KOPT-K1 (cell line): Measurements from ENCODE around the gene ZBTB16.

Experiments
- H3K27ac ChIP-seq: fragments of 200-600 bp; sonication (generic); 2 replicates; pipeline ENCODE4 v1.5.1; 2016; ENCODE audit warnings: antibody characterized with exemption, mild to moderate bottlenecking, low read depth, low read length; ENCODE audit not compliant: poor library complexity, severe bottlenecking
- H3K36me3 ChIP-seq: fragments of 200-600 bp; sonication (generic); 2 replicates; pipeline ENCODE4 v1.5.1; 2017; ENCODE audit warnings: antibody characterized with exemption, mild to moderate bottlenecking, low read length, moderate library complexity; ENCODE audit not compliant: insufficient read depth
- H3K9me3 ChIP-seq: fragments of 200-600 bp; sonication (generic); 2 replicates; pipeline ENCODE4 v1.5.1; 2017; ENCODE audit warnings: antibody characterized with exemption, low read length, mild to moderate bottlenecking; ENCODE audit not compliant: insufficient read depth, poor library complexity, severe bottlenecking

The ZBTB16 gene

DNA sequence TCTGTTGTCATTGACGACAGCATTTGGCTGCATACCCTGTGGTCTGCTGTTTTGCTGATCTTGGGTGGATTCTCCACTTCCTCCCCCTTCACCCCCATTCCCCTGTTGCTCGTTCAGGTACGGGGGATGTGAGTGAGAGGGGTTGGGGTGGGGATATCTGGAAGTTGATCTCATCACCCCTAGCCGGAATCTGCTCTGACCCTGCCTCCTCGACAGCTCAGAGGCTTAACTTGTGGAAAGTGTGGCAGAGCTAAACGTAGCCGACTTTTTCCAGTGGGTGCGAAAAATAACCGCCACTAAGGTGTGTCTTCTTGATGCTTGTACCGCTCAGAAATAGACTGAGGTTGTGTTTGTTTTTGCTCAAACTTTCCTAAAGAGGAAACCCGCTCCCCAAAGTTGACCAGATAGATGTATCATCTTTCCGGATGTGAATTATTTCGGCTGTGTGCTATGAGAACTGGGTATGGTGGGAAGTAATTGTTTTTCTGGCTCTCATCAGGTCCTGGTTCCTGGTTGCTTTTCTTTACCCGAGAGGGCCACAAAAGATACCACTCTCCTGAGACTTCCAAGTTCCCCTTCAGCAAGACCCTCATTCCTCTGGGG lies 6.6 kb downstream of the ZBTB16 start:
- no peaks in the 10 kb centered on the region for H3K36me3 ChIP-seq
- peaks cover 3% of the 10 kb centered on the region for H3K9me3 ChIP-seq
- H3K27ac ChIP-seq = no peak overlapping the region

DNA sequence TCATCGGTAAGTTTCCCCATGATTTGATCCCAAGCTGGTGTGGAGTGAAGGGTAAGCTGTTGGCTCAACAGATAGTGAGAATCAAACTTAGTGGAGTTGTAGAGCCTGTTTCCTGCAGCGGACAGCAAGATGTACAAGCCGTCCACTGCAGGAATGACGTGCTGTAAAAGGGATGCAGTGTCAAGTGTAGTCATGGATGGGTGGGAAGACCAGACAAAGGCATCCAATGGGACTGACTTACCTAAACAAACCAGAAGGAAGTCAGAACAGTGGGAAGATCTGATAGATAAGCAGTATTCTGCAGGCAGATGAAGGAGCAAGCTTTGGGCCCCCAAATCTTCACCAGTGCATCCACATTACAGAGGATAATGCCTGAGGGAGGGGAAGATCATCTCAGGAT lies 8.8 kb downstream of the ZBTB16 start:
- Histone ChIP-seq H3K36me3 (no peaks in the 10 kb centered on the region), H3K9me3 (no peaks in the 10 kb centered on the region), H3K27ac (no peak overlapping the region)

DNA sequence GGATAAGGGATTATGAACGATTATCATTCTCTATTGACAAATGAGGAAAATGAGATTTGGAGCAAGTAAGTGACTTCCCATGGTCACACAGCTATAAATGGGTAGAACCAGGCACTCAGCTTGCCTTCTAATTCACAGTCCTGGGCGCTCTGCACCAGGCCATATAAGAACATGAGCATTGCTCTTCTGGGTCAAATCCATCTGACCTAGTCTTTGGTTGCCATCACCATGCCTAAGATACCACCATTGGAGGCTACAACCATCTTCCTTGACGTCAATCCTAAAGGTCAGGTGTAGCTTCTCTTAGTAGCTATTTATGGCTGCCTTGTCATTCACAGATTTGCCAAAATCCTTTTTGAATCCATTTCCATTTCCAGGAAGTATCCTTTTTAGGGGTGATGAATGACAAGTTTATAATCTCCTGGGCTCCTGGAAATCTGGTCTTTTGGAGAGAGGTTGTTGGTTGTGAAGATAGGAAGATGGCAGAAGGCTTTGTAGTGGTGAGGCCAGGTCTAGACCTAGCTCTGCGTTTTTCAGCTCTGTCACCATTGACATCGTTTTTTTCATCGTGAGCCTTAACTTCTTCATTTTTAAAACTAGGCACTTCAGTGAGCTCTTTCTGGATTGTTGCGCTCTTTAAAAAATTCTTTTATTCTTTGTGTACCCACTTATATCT lies 11.1 kb downstream of the ZBTB16 start:
- H3K27ac ChIP-seq = no peak overlapping the region
- H3K9me3 ChIP-seq = no peaks in the 10 kb centered on the region
- H3K36me3 ChIP-seq = no peaks in the 10 kb centered on the region

DNA sequence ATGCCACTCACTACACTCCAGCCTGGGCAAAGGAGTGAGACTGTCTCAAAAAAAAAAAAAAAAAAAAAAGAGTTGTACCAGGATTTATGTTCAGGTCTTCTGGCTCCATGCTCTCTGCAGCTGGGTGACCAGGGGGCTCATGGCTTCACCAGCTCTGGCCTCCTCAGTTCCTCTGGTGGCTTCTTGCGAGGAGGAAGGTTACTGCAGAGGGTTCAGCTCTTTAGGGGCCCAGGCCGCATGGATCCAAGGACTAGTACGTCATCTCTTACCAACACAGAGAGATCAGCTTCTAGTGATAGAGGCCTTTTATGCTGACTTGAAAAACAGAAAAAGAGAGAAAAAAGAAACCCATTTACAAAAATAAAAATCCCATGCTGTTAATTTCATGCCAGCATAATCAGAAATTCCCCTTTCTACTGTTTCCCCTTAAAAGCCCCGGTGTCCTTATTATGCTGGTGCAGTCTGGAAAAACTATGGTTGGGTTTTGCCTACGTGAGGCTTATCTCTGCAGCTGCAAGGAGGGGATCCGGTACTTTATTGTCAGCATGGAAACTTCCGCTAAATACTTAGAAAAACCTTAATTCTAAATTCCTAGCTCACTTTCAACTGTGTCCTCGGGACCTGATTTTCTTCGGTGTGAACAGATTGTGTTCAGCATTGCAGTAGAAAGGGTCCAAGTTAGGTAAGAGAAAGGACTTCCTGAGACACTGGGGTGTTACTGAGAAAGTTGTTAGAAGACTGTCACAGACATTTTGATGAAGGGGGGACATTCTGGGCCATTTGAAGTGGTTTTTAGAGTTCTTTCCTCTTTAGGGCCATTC lies 13.7 kb downstream of the ZBTB16 start:
- H3K9me3 ChIP-seq = no peaks in the 10 kb centered on the region
- H3K36me3 ChIP-seq = no peaks in the 10 kb centered on the region
- H3K27ac ChIP-seq = no peak overlapping the region

DNA sequence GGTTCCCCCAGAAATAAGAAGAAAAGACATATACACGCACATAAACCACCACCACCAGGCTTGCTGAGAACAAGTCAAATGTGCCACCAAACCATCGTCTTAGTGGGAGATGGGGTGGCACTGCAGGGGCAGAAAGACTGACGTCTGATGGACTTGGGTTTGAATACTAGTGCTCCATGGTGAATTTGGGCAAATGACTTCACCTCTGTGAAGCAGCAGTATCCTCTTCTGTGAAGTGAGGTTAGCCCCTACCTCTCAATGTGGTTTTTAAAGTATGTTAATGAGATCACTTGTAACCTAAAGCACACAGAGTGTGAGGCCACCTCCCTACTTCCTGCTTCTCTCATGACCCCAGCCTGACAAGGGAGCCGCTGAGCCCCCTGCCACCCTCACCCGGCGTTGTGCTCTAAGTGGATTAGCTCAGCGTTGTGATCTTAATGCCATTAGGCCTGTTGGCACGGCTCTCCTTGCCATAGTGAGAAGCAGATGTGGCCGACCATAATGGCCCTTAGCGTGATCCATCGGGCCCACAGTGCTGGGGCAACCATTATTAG lies 14.4 kb downstream of the ZBTB16 start:
- no peak overlapping the region for H3K27ac ChIP-seq
- H3K9me3 ChIP-seq = no peaks in the 10 kb centered on the region
- no peaks in the 10 kb centered on the region for H3K36me3 ChIP-seq

DNA sequence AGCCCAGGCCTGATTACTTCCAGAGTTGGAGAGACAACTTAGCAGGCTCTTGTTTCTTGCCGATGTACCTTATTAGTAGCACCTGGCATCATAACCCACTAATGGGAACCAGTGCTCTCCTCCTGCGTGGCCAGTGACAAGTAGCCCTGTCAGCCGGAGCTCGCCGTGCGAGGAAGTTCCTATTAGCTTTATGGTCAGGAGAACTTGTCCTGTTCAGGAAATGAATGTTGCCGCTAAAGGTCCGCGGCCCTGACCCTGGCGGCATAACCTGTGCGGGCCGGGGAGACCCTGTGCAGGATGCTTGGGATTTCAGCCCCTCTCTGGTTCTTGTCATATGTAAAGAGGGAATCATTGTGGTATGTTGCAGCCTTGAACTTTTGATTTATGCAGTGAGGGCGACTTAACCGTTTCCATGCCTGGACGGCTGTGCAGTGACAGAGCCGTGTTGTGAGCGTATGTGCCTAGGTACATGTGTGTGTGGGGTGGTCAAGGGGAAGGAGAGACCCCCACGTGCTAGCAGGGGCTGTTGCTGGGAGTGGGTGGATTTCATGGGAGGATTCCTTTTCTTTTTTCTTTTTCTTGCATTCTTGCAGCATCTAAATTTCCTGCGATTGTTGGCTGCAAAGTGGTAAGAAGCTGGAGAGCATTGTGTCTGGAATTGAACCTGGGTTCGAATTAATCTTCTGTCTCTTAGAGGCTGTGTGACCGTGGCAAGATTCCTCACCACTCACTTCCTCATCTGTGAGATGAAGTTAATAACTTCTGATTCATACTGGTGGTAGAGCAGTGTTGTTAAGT lies 15.2 kb downstream of the ZBTB16 start:
- Histone ChIP-seq H3K36me3 (no peaks in the 10 kb centered on the region), H3K27ac (no peak overlapping the region), H3K9me3 (no peaks in the 10 kb centered on the region)

DNA sequence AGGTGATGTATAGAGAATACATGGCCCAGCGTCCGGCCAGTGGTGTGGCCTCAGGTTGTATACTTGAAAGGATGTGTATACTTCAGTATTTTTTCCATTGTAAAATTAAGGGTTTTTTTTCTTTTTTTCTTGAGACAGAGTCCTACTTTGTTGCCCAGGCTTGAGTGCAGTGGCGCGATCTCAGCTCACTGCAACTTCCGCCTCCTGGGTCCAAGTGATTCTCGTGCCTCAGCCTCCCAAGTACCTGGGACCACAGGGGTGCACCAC lies 15.8 kb downstream of the ZBTB16 start:
- Histone ChIP-seq H3K36me3 (no peaks in the 10 kb centered on the region), H3K9me3 (no peaks in the 10 kb centered on the region), H3K27ac (no peak overlapping the region)

DNA sequence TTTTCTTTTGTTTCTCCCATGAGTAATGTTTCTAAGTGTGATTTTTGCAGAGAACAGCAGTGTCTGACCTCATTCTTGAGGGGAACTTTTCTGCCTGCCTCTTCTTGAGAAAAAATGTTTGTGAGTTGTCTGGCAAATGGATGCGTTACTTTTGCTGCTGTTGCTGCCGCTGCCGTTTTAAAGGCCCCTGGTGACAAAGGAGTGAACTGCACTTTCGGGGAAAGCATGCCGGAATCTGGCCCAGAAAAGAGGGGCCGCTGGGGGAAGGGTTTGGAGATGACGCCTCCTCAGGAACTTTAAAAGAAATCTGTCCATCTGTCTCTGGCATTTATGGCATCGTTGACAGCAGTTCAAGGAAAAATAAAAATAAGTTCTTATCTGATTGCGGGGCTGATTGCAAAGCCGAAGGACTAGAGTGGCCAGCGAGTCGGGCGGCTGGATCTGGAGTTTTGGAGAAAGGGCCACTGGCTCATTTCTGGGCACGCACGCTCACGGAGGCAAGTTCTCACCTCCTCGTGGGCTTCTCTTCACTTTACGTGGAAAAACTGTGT lies 16.5 kb downstream of the ZBTB16 start:
- H3K27ac ChIP-seq = no peak overlapping the region
- H3K9me3 ChIP-seq = no peaks in the 10 kb centered on the region
- H3K36me3 ChIP-seq = no peaks in the 10 kb centered on the region

DNA sequence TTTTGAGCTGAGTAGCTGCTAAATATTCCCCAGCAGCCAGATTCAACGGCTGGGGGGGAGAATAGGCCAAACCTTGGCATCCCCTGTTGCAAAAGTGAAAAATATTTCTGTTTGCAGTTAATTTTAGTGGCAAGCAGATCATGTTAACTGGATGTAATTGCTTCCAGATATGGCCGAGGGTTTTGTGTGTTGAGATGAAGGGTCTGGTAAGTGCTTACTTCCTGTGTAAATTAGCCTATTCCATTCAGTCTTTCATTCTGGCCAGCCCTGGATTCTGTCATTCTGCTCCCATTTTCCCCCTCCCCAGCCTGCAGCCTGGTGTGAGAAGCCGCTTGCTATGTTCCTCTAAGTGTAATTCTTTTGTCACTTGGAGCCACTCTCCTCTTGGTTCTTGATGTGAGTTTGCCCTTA lies 17.4 kb downstream of the ZBTB16 start:
- Histone ChIP-seq H3K36me3 (no peaks in the 10 kb centered on the region), H3K9me3 (no peaks in the 10 kb centered on the region), H3K27ac (no peak overlapping the region)

DNA sequence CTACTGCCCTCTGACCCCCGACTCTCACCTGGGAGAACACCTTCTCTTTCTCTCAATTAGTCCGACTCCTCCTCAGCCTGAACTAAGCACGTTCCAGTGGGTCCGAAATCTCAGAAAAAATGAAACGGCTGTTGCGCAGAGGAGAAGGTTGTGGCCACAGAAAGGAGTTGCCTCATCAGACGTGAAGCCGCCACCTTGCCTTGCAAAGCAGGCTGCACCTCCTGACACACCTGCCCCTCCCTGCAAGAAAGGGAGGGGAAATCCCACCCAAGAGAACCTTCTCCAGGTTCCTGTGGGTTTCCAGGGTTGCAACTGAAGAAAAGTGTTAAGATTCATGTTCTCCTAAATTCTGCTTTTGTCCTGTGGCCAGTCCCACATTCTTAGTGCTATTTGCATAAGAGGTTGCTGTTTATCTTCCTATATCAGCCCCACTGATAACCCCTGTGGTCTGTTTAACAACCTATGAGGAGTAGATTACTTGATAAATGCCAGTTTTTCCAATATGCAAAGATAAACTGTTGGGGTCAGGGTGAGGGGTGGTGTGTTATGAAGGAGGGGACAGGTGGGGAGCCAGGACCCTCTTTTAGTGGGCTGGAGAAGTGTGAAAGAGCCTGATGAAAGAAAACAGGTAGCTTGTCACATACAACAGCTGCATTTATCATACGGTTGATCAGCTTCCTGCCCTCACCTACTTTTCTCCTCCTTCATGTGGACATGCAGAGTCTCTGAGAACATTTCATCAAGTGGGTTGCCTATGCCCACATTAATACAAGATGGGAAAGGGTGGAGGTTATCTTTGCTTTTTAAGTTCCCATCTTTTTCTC lies 18.2 kb downstream of the ZBTB16 start:
- H3K9me3 ChIP-seq = no peaks in the 10 kb centered on the region
- no peak overlapping the region for H3K27ac ChIP-seq
- H3K36me3 ChIP-seq = no peaks in the 10 kb centered on the region

DNA sequence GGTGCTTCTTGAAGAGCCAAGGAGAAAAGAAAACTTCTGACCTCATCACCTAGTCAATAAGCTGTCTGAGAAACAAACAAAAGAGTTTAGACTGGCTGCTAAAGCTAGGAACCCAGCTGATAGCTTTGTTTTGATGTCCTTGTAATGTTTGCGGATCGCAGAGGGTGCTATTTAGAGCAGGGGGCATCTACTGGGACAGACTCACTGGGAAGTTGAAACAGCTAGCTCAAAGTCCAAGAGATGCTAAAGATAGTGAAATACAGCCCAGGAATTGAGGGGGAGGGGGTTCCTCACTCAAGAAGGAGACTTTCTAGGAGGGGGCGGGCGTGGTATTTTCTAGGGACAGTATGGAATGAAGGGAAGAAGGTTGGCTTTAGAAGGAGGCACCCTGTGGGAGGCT lies 18.9 kb downstream of the ZBTB16 start:
- Histone ChIP-seq H3K36me3 (no peaks in the 10 kb centered on the region), H3K27ac (no peak overlapping the region), H3K9me3 (no peaks in the 10 kb centered on the region)

DNA sequence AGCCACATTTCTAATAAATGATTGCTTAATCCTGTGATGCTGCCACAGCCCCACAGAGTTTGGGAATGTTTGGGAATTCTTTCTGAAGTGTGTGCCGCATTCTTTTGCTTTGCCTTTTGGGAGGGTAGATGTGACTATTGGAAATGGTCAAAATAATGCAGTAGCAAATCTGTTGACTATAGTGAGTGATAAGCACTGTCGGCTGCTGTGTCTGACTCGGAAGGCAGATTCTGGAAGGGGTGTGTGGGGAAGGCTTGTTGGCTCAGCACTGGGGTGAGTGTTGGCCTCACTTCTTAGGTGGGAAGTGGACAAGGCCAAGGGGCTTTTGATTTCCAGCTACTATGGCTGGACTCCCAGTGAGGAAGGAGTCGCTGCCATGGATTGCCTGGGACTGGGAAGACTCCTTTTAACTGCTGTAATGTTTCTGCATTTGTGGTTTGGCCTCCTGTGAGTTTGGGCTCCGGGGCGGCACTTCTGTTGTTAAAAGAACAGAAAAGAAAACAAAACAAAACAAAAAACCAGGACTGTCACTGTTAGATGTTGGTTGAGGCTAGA lies 20.1 kb downstream of the ZBTB16 start:
- Histone ChIP-seq H3K27ac (no peak overlapping the region), H3K36me3 (no peaks in the 10 kb centered on the region), H3K9me3 (no peaks in the 10 kb centered on the region)

DNA sequence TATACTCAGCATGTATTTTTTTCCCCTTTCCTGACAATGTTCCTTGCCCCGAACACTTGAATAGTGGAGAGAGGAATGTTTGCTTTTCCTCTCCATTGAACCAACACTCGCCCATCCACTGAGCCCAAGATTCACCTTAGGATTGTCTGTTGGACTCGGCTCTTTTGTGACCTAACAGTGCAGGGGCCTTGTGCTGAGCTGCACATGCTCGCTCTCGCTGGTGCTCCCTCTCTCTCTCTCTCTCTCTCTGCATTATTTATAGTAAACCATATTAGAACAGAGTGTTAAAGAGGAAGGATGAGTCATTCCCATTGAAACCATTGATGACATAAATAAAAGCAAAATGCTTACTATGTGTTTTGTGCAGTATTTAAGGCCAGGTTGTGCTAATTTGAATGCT lies 20.7 kb downstream of the ZBTB16 start:
- no peaks in the 10 kb centered on the region for H3K9me3 ChIP-seq
- H3K27ac ChIP-seq = no peak overlapping the region
- no peaks in the 10 kb centered on the region for H3K36me3 ChIP-seq

DNA sequence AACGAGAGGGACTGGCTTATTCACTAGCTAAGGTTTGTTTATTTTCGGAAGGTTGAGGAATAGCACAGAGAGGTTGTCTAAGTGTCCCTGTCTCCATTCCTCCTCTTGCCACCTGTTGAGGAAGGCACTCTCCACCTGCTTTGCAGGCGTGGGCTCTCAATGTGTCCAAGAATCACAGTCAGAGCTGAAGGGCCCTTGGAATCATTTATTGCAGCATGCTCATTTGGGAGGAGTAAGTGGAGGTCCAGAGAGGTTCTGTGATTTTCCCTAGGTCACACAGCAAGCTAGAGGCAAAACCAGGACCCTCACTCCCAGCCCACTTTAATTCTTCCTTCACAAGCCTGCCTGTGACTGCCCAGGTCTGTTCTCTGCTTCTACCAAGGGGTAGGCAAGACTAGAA lies 21.3 kb downstream of the ZBTB16 start:
- Histone ChIP-seq H3K36me3 (no peaks in the 10 kb centered on the region), H3K9me3 (no peaks in the 10 kb centered on the region), H3K27ac (no peak overlapping the region)
